ENCODE results near the gene UBE2L3.

DNA sequence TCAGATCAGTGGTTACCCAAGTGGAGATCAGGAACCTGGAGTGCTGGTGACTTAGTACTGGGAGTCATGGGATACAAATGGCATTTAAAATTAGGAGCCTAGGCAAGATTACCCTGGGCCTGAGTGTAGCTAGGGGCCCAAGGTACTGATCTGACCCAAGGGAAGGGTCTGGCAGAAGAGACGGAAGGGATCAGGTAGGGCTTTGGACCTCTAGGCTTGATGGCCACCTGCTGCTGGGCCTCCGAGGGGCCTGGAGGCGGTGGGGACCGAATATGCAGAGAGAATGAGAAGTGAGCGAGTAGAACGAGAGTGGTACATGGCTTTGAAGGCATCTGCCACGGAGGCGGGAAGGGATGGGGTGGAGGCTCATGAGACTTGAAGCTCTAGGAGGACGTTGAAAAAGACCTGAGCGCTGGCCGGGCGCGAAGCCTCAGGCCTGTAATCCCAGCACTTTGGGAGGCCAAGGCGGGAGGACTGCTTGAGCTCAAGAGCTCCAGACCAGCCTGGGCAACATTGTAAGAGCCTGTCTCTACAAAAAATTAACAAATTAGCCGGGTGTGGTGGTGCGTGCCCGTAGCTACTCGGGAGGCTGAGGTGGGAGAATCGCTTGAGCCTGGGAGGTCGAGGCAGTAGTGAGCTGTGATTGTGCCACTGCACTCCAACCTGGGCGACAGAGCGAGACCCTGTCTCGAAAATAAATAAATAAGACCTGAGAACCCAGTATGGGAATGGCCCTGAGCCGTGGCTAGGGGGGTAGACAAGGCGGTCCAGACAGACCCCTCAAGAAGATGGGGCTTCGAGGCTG lies 97.7 kb downstream of the UBE2L3 start:
- no peak for TF ChIP-seq CTCF (IDR thresholded peaks at IDR 0.05; ENCODE audit: low read length)
- TF ChIP-seq EZH2 (optimal IDR thresholded peaks at IDR 0.05; ENCODE audit: low read depth, low read length) = no peak
- no peak for TF ChIP-seq EZH2phosphoT487 (IDR thresholded peaks at IDR 0.05; ENCODE audit: low read length)

All from MM.1S (cell line).